DND-41 (cell line): ENCODE data around the gene GABRE.

Experiments
- ATAC-seq: fragments of 200-7000 bp; cut with Tn5 transposase; 3 replicates; pipeline ENCODE4 v1.9.1; 2021; ENCODE audit warnings: low read depth; ENCODE audit not compliant: insufficient read depth
- DNase-seq: peaks from one replicate; pipeline ENCODE4 v3.0.0-alpha.2; 2020
- H2AFZ ChIP-seq: 2 replicates; pipeline ENCODE4 v1.6.0; 2012; ENCODE audit warnings: low read depth, low read length
- H3K27ac ChIP-seq: 2 replicates; pipeline ENCODE4 v1.5.1; 2012; ENCODE audit warnings: low read length, inconsistent platforms
- H3K27me3 ChIP-seq: fragments of 200-600 bp; sonication (generic); 2 replicates; pipeline ENCODE4 v1.6.0; 2012; ENCODE audit warnings: low read length, mild to moderate bottlenecking, inconsistent platforms; ENCODE audit not compliant: insufficient read depth, poor library complexity
- H3K36me3 ChIP-seq: 2 replicates; pipeline ENCODE4 v1.5.1; 2012; ENCODE audit warnings: low read length, inconsistent platforms; ENCODE audit not compliant: insufficient read depth
- H3K4me1 ChIP-seq: 2 replicates; pipeline ENCODE4 v1.5.1; 2012; ENCODE audit warnings: mild to moderate bottlenecking, low read length; ENCODE audit not compliant: insufficient read depth
- H3K4me2 ChIP-seq: 2 replicates; pipeline ENCODE4 v1.6.0; 2012; ENCODE audit warnings: mild to moderate bottlenecking, moderate library complexity, low read length, inconsistent platforms; ENCODE audit not compliant: insufficient read depth
- H3K4me3 ChIP-seq, 2 experiments: fragments of 200-600 bp in 1 of 2; shearing (Covaris generic) in 1 of 2; 2 replicates each; pipeline ENCODE4 v1.5.1; 2012 to 2016; ENCODE audit warnings: inconsistent platforms in 2 of 2, low read length in 2 of 2, mild to moderate bottlenecking in 2 of 2, low read depth in 1 of 2, moderate library complexity in 1 of 2
- H3K79me2 ChIP-seq: 2 replicates; pipeline ENCODE4 v1.6.0; 2012; ENCODE audit warnings: low read length, inconsistent platforms; ENCODE audit not compliant: insufficient read depth
- H3K9ac ChIP-seq: 2 replicates; pipeline ENCODE4 v1.6.0; 2012; ENCODE audit warnings: low read depth, mild to moderate bottlenecking, inconsistent platforms, low read length, moderate library complexity
- H3K9me3 ChIP-seq: 2 replicates; pipeline ENCODE4 v1.5.1; 2012; ENCODE audit warnings: low read length, moderate library complexity, mild to moderate bottlenecking, inconsistent platforms; ENCODE audit not compliant: insufficient read depth, severe bottlenecking
- H4K20me1 ChIP-seq: 2 replicates; pipeline ENCODE4 v1.6.0; 2012; ENCODE audit warnings: low read length; ENCODE audit not compliant: insufficient read depth
- CTCF ChIP-seq: IDR thresholded peaks from 2 replicates; pipeline ENCODE4 v1.5.1; 2012; ENCODE audit warnings: borderline replicate concordance, low read length, moderate library complexity, mild to moderate bottlenecking; ENCODE audit not compliant: poor library complexity, severe bottlenecking; ENCODE audit errors: extremely low read depth
- EZH2 ChIP-seq: IDR thresholded peaks from 3 replicates; pipeline ENCODE4 v1.6.1; 2012; ENCODE audit warnings: borderline replicate concordance, low read depth, mild to moderate bottlenecking, moderate library complexity, low read length, inconsistent platforms; ENCODE audit not compliant: severe bottlenecking

The GABRE gene

GRCh38 chrX:151997539-151997938 lies 23.1 kb upstream of the GABRE start:
- no peaks in the 10 kb centered on the region for H3K9me3 ChIP-seq
- H3K27me3 ChIP-seq, result no peaks in the 10 kb centered on the region
- no peak overlapping the region for H3K9ac ChIP-seq
- H4K20me1 ChIP-seq, result no peaks in the 10 kb centered on the region
- H3K4me1 ChIP-seq, result no peaks in the 10 kb centered on the region
- ATAC-seq (no peak), DNase-seq (no peak)
- no peak overlapping the region for H3K4me2 ChIP-seq
- TF ChIP-seq EZH2, result no peak
- no peak for TF ChIP-seq CTCF
- no peaks in the 10 kb centered on the region for H3K79me2 ChIP-seq
- H3K4me3 ChIP-seq, result no peak overlapping the region
- no peaks in the 10 kb centered on the region for H3K36me3 ChIP-seq
- H2AFZ ChIP-seq, result no peak overlapping the region
- no peak overlapping the region for H3K27ac ChIP-seq

DNA sequence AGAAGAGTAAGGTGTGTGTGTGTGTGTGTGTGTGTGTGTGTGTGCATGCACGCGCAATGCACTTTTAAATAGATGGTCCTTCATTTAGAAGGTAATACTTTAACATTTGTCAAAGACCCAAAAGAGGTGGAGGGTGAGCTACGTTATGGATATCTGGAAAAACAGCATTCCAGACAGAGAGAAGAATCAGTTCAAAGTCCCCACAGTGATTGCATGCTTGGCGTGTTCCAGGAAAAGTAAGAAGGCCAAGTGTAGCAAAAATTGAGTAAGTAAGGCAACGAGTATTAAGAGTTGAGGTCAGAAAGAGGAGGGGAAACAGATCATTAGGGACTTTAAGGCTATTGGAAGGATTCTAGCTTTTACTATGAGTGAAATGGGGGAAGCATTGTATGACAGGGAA lies 21.9 kb upstream of the GABRE start:
- DNase-seq (no peak), ATAC-seq (no peak)
- no peak overlapping the region for H3K27ac ChIP-seq
- no peak for TF ChIP-seq EZH2
- TF ChIP-seq CTCF, result no peak
- H3K36me3 ChIP-seq, result no peaks in the 10 kb centered on the region
- H3K4me1 ChIP-seq, result no peaks in the 10 kb centered on the region
- H3K9me3 ChIP-seq, result no peaks in the 10 kb centered on the region
- no peak overlapping the region for H3K4me2 ChIP-seq
- no peaks in the 10 kb centered on the region for H4K20me1 ChIP-seq
- H3K4me3 ChIP-seq, result no peak overlapping the region
- no peaks in the 10 kb centered on the region for H3K79me2 ChIP-seq
- H3K9ac ChIP-seq, result no peak overlapping the region
- no peak overlapping the region for H2AFZ ChIP-seq
- no peaks in the 10 kb centered on the region for H3K27me3 ChIP-seq

- DNase-seq (no peak), ATAC-seq (no peak)
- Histone ChIP-seq H3K4me1 (no peaks in the 10 kb centered on the region), H3K9me3 (no peaks in the 10 kb centered on the region), H2AFZ (no peak overlapping the region), H3K79me2 (no peaks in the 10 kb centered on the region), H3K4me3 (no peak overlapping the region), H3K4me2 (no peak overlapping the region), H4K20me1 (no peaks in the 10 kb centered on the region), H3K27ac (no peak overlapping the region), H3K36me3 (no peaks in the 10 kb centered on the region), H3K27me3 (no peaks in the 10 kb centered on the region), H3K9ac (no peak overlapping the region)
- TF ChIP-seq EZH2, result no peak
- no peak for TF ChIP-seq CTCF
These were observed 20.0 kb upstream of the GABRE start for GRCh38 chrX:151994476-151994875.
